Kidney (tissue), 14 donors: ENCODE data around the gene CCSER1. TPM values are rescaled to one million over a fixed set of nuclear protein-coding genes. Genes with fewer than 3 reads are reported as not detected.

ENCODE experiments used
- DNase-seq, 5 donors: peaks; one replicate each; pipeline ENCODE4 v3.0.0-alpha.2; 2013 to 2020
- FAIRE-seq: peaks from 2 replicates; lab custom pipeline; 2012; peaks lifted over from hg19 to GRCh38; lab: Jason Lieb, UNC
- H3K27ac ChIP-seq, 2 donors: one replicate each; pipeline ENCODE4 v1.7.0; 2013; ENCODE audit warnings: low read depth in 2 of 2, low read length in 2 of 2, inconsistent platforms in 1 of 2
- H3K27me3 ChIP-seq: one replicate; pipeline ENCODE4 v1.7.1; 2013; ENCODE audit warnings: low read length, inconsistent platforms; ENCODE audit not compliant: control insufficient read depth, insufficient read depth
- H3K36me3 ChIP-seq, 3 donors: one replicate each; pipeline versions ENCODE4 v1.7.0 to v1.7.1; 2013; ENCODE audit warnings: low read length in 3 of 3, control low read depth in 1 of 3, inconsistent platforms in 1 of 3; ENCODE audit not compliant: insufficient read depth in 3 of 3, control insufficient read depth in 2 of 3
- H3K4me1 ChIP-seq, 3 donors: one replicate each; pipeline versions ENCODE4 v1.7.0 to v1.7.1; 2013; ENCODE audit warnings: low read length in 3 of 3, inconsistent platforms in 1 of 3, low read depth in 1 of 3; ENCODE audit not compliant: control insufficient read depth in 2 of 3, insufficient read depth in 2 of 3
- H3K4me3 ChIP-seq, 3 donors: one replicate each; pipeline versions ENCODE4 v1.7.0 to v1.8.1; 2013; ENCODE audit warnings: low read length in 3 of 3, control low read depth in 1 of 3, inconsistent platforms in 1 of 3
- H3K9ac ChIP-seq, 3 donors: one replicate each; pipeline versions ENCODE4 v1.7.0 to v1.7.1; 2013; ENCODE audit warnings: low read length in 3 of 3, control low read depth in 1 of 3, inconsistent platforms in 1 of 3
- H3K9me3 ChIP-seq, 3 donors: one replicate each; pipeline versions ENCODE4 v1.7.0 to v1.7.1; 2013; ENCODE audit warnings: low read length in 3 of 3, control low read depth in 1 of 3, inconsistent platforms in 1 of 3; ENCODE audit not compliant: control insufficient read depth in 2 of 3, insufficient read depth in 1 of 3
- intact Hi-C: fragments of 100-400 bp; cut with DNase I; formaldehyde crosslinking; loops from one replicate; pipeline ENCODE4 v1.11.1; 2022
- polyA plus RNA-seq: library from polyadenylated mRNA; stranded (reverse); fragments of 350-450 nt; fragmentation: Illumina TruSeq; extraction: RNeasy Lipid Tissue Mini Kit (QIAGEN cat#74804); gene quantifications from one replicate; pipeline ENCODE4 v1.2.3, GENCODE V29; 2014; ENCODE audit warnings: low read depth, low replicate concordance; ENCODE audit not compliant: insufficient read depth
- total RNA-seq: library from RNA; stranded (reverse); fragmentation: NEBNext Ultra II Directional; extraction: Animal tissue kit (Norgen Biotek cat#: 25700); gene quantifications from one replicate; pipeline ENCODE4 v1.2.1, GENCODE V29; 2021
- TF ChIP-seq, protein P1 (sequence below): IDR thresholded peaks from 3 replicates; pipeline ENCODE4 v1.5.1; 2012; ENCODE audit warnings: mild to moderate bottlenecking, moderate library complexity, borderline replicate concordance; ENCODE audit not compliant: insufficient read depth; ENCODE audit errors: extremely low read depth
- donor health status: control.
- donor health status: control.
- donor health status: control.
- donor health status: control.
- donor health status: control.
- donor health status: DM: yes; HTN: yes; CAD: no.
- donor health status: Normal renal cell carcinoma (clear cell type).

CCSER1 gene
- total and polyA plus RNA-seq, 2 donors from 2014 or later = 4.2 to 26.8 TPM

DNA sequence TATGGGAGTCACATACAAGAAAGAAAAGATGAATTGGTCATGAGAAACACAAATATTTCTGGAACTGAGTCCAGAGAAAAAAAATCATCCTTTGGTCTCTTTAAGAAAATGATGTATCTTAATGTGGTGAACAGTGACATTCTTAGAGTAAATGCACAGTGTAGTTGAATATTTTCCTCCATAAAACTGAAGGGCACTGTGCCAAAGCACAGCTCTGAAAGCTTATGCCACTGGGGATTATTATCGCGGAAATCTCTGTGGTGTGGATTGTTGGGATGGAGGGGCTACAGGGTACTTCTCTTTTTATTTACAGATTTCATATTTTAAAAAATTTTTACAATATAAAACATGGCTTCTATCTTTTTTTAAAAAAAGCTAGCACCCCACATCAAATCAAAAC lies 908.1 kb downstream of the CCSER1 start:
- FAIRE-seq = no peak
- no peak overlapping the region for H3K4me3 ChIP-seq
- H3K4me1 ChIP-seq = no peaks in the 10 kb centered on the region
- H3K9ac ChIP-seq = no peak overlapping the region
- H3K36me3 ChIP-seq = no peaks in the 10 kb centered on the region
- DNase-seq = no peak
- intact Hi-C loops = no loop called here
- TF ChIP-seq, protein P1, sequence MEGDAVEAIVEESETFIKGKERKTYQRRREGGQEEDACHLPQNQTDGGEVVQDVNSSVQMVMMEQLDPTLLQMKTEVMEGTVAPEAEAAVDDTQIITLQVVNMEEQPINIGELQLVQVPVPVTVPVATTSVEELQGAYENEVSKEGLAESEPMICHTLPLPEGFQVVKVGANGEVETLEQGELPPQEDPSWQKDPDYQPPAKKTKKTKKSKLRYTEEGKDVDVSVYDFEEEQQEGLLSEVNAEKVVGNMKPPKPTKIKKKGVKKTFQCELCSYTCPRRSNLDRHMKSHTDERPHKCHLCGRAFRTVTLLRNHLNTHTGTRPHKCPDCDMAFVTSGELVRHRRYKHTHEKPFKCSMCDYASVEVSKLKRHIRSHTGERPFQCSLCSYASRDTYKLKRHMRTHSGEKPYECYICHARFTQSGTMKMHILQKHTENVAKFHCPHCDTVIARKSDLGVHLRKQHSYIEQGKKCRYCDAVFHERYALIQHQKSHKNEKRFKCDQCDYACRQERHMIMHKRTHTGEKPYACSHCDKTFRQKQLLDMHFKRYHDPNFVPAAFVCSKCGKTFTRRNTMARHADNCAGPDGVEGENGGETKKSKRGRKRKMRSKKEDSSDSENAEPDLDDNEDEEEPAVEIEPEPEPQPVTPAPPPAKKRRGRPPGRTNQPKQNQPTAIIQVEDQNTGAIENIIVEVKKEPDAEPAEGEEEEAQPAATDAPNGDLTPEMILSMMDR = no peak
- H3K9me3 ChIP-seq = no peaks in the 10 kb centered on the region
- H3K27ac ChIP-seq = no peak overlapping the region
- H3K27me3 ChIP-seq = no peaks in the 10 kb centered on the region

DNA sequence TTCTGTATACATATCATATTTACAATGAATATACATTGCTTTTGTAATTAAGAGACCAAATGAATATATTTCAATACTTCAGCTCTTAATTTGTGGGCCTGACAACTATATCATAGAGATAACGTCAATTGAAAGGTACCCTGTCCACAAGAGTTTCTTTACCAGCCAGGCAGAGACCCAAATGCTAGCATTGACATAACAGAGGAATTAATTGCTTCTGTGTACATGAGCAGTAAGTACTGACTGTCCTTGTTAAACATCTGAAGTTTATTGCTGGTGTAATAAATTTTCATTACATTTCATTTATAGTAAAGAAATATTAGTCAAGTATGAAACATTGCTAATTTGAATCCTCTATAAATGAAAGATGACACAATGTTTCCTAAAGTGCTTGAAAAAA lies 910.8 kb downstream of the CCSER1 start:
- Histone ChIP-seq H3K4me3 (no peak overlapping the region), H3K36me3 (no peaks in the 10 kb centered on the region), H3K9me3 (no peaks in the 10 kb centered on the region), H3K27me3 (no peaks in the 10 kb centered on the region), H3K9ac (no peak overlapping the region), H3K27ac (no peak overlapping the region), H3K4me1 (no peaks in the 10 kb centered on the region)
- no peak for FAIRE-seq
- intact Hi-C loops = no loop called here
- DNase-seq = no peak
- TF ChIP-seq, protein P1 = no peak

DNA sequence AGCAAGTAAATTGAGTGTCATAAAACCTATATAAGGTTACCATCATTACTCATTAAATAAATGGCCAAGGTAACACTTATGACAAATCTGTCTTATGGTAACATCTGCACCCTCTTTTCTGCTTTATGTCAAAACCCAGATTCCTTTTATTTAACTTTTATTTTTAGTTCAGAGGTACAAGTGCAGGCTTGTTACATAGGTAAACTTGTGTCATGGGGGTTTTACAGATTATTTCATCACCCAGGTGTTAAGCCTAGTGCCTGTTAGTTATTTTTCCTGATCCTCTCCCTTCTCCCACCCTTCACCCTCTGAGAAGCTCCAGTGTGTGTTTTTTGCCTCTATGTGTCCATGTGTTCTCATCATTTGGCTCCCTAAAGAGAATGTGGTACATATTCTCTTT lies 930.7 kb downstream of the CCSER1 start:
- Histone ChIP-seq H3K27ac (no peak overlapping the region), H3K27me3 (no peaks in the 10 kb centered on the region), H3K4me3 (no peak overlapping the region), H3K4me1 (no peaks in the 10 kb centered on the region), H3K9ac (no peak overlapping the region), H3K36me3 (no peaks in the 10 kb centered on the region), H3K9me3 (no peaks in the 10 kb centered on the region)
- DNase-seq = no peak
- no peak for FAIRE-seq
- TF ChIP-seq, protein P1 = no peak
- intact Hi-C loops = no loop called here

DNA sequence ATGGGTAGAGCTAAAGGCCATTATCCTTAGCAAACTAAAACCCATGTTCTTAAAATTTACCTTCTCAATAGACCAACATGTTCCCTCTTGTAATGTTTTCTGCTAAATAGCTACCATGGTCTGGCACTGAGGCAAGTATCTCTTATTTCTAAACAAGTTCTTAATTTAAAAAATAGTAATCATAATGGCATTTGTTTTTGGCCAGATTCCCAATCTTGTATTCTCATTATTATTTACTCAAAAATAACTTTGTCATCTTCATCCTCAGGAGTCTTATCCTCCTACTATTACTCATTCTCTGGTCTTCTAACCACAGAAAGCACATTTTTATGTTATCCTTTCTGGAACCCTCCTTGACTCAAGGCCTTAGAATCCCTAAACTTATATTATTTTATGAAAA lies 931.2 kb downstream of the CCSER1 start:
- H3K4me3 ChIP-seq = no peak overlapping the region
- intact Hi-C loops = no loop called here
- H3K27me3 ChIP-seq = no peaks in the 10 kb centered on the region
- H3K27ac ChIP-seq = no peak overlapping the region
- TF ChIP-seq, protein P1 = no peak
- no peaks in the 10 kb centered on the region for H3K36me3 ChIP-seq
- DNase-seq = no peak
- no peaks in the 10 kb centered on the region for H3K9me3 ChIP-seq
- no peak overlapping the region for H3K9ac ChIP-seq
- H3K4me1 ChIP-seq = no peaks in the 10 kb centered on the region
- FAIRE-seq = no peak
